Tongue (tissue), 2 donors: ENCODE measurements around the gene RSF1. TPM values are rescaled to one million over a fixed set of nuclear protein-coding genes. Genes with fewer than 3 reads are reported as not detected.

Source experiments
- DNase-seq: peaks from one replicate; pipeline ENCODE4 v3.0.0-alpha.2; 2015
- total RNA-seq: library from RNA; depleted of rRNA; stranded (reverse); fragments of >200 nt; gene quantifications from one replicate; pipeline ENCODE4 v1.2.3, GENCODE V29; 2014

The RSF1 gene
- total RNA-seq, 1 donor from 2014 or later: 73.4 TPM

GRCh38 chr11:77747381-77747969 lies 73.0 kb downstream of the RSF1 start:
- no peak for DNase-seq

GRCh38 chr11:77736473-77736872 lies 84.0 kb downstream of the RSF1 start:
- DNase-seq: no peak

DNA sequence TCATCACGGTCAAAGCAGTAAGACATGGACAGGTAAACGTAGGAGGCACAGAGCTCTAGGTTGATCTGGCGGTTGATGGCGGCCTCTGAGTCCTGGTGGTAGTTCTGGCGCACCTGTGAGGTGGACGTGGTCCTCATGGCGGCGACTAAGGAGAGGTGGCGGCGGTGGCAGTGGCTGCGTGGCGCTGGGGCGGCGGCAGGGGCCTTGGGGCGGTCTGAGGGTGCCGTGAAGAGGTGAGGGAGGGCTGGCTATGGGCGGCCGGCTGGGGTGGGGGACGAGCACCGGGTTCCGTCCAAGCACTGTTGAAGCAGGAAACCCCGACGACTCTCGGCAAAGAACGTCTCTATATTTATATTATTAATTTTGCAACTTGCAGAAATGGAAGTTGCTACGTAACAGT lies 85.6 kb downstream of the RSF1 start:
- DNase-seq: no peak

GRCh38 chr11:77732143-77732542 lies 88.4 kb downstream of the RSF1 start:
- no peak for DNase-seq

- DNase-seq: no peak
These were observed 89.7 kb downstream of the RSF1 start for GRCh38 chr11:77730789-77731188.

DNA sequence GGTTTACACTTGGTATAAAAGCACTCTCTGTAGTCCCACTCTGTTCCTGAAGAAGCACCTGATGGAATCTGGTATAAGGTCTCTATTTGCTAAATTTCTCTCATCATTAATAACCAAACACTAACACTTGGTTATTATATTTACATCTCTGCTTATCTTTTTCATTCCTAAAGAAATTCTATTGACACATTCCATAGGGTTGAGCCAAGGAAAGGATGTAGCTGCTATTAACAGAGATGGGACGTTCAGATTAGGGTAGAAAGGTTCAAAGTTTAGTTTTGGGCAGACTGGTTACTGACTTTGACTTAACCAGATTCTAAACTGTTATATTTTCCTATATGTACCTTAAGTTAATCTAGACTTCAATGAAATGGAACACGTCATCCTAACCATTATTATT lies 91.5 kb downstream of the RSF1 start:
- no peak for DNase-seq

GRCh38 chr11:77728203-77728786 lies 92.2 kb downstream of the RSF1 start:
- no peak for DNase-seq

GRCh38 chr11:77726524-77726923 lies 94.0 kb downstream of the RSF1 start:
- no peak for DNase-seq

GRCh38 chr11:77725433-77725832 lies 95.1 kb downstream of the RSF1 start:
- DNase-seq: no peak

DNA sequence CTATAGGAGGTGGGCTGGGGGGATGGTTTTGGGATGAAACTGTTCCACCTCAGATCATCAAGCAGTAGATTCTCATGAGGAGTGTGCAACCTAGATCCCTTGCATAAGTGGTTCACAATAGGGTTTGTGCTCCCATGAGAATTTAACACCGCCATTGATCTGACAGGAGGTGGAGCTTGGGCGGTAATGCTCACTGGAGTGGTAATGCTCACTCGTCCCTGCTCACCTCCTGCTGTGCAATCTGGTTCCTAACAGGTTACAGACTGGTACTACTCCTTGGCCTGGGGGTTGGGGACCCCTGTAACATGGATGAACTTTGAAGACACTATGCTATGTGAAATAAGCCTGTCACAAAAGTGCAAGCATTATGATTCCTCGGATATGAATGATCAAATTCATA lies 95.9 kb downstream of the RSF1 start:
- no peak for DNase-seq

DNA sequence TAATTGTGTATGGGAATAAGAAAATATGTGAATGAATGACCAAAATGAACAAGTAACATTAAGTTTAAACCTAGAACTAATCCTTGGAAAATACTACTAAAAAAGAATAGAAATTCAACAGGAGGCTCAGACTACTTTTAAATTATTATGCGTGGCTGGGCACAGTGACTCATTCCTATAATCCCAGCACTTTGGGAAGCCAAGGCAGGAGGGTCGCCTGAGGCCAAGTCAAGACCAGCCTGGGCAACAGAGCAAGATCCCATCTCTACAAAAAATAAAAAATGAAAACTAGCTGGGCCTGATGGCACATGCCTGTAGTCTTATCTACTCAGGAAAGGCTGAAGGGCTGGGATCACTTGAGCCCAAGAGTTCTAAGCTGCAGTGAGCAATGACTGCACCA lies 97.5 kb downstream of the RSF1 start:
- DNase-seq: no peak

DNA sequence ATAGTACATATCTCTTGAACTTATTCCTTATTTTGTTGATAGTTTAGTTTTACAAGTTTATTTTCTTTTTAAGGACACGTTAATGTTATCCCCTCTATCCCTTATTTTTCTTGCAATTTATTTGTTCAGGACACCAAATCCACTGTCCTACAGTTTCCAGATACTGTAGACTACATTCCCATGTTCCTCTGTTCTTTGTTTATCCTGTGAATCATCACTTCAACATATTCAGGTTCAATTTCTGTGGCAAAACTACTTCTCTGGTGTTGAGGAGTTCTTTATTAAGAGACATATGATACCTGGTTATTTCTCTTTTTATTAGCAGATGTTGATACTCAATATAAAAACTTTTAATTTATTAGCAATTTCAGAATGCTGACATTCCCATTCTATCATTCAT lies 110.2 kb downstream of the RSF1 start:
- DNase-seq: no peak

GRCh38 chr11:77705876-77706579 lies 114.5 kb downstream of the RSF1 start:
- no peak for DNase-seq

GRCh38 chr11:77705195-77705875 lies 115.2 kb downstream of the RSF1 start:
- no peak for DNase-seq

GRCh38 chr11:77704029-77704428 lies 116.5 kb downstream of the RSF1 start:
- DNase-seq: no peak

DNA sequence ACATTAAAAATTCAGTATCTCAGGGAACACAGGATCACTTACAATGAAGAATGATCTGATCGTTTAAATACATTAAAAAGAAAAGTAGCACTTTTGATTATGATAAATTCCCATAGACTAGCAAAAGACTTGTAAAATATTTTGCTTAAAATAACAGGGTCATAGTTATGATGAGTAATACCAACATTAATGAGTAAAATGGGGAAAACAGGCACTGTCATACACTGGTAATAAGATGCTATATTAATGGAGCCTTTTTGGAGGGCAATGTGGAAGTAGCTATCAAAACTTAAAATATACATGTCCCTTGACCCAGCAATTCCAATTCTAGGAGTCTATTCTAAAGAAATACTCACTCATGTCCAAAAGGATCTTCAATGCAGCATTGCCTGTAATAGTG lies 121.1 kb downstream of the RSF1 start:
- DNase-seq: no peak

- DNase-seq: no peak
These were observed 121.6 kb downstream of the RSF1 start for GRCh38 chr11:77698896-77699295.

DNA sequence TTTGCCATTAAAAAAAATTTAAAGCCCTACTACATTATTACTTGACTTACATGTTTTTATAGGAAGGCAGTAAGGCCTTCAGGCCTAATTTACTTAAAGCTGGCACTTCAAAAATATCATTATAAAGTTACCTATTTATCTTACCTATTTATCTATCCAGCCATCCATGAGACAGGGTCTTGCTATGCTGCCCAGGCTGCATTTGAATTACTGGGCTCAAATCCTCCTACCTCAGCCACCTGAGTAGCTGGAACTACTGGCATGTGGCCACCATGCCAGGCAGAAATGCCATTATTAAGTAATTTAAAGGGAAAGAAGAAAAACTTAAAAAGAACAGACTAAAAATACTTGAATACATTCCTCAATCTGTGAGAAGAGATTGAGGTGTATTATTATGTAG lies 122.7 kb downstream of the RSF1 start:
- DNase-seq: no peak

GRCh38 chr11:77695417-77695816 lies 125.1 kb downstream of the RSF1 start:
- DNase-seq: no peak

DNA sequence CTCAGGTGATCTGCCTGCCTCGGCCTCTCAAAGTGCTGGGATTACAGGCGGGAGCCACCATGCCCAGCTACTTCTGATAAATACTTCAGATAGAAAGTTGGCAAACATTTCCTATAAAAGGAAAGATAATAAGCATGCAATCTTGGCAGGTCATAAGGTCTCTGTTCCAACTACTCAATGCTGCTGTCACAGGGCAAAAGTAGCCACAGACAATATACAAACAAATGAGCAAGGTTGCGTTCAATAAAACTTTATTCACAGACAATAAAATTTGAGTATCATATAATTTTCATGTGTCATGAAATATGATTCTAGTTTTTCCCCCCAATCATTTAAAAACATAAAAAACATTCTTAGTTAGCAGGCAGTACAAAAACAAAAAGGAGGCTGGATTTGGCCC lies 129.9 kb downstream of the RSF1 start:
- no peak for DNase-seq

GRCh38 chr11:77687088-77687487 lies 133.4 kb downstream of the RSF1 start:
- DNase-seq: no peak

- DNase-seq: no peak
These were observed 143.4 kb downstream of the RSF1 start for GRCh38 chr11:77677138-77677537.

- DNase-seq: no peak
These were observed 148.3 kb downstream of the RSF1 start for GRCh38 chr11:77672264-77672663.
